HepG2 (cell line): ENCODE data around the gene UQCC2. TPM values are rescaled to one million over a fixed set of nuclear protein-coding genes. Genes with fewer than 3 reads are reported as not detected.

ENCODE experiments used
- ATF1 ChIP-seq: IDR thresholded peaks from 2 replicates; pipeline ENCODE4 v1.6.1; 2016; ENCODE audit warnings: mild to moderate bottlenecking, control low read depth
- ATF7 ChIP-seq, 2 experiments: fragments of 450-650 bp in 1 of 2; sonication (generic) in 1 of 2; formaldehyde crosslinking in 1 of 2; IDR thresholded peaks; 2 replicates each; pipeline versions ENCODE4 v1.4.0 to v1.6.1; 2016 to 2020; ENCODE audit warnings: antibody characterized with exemption in 1 of 2, mild to moderate bottlenecking in 1 of 2, missing genetic modification reagents in 1 of 2
- E2F1 ChIP-seq: sonication (generic); formaldehyde crosslinking; IDR thresholded peaks from 2 replicates; pipeline ENCODE4 v1.5.0; 2020; ENCODE audit warnings: missing genetic modification reagents
- GABPB1 ChIP-seq: IDR thresholded peaks from 2 replicates; pipeline ENCODE4 v1.6.1; 2016; ENCODE audit warnings: mild to moderate bottlenecking, missing genetic modification reagents, moderate library complexity, missing compliant biosample characterization
- HNF1B ChIP-seq: sonication (generic); formaldehyde crosslinking; IDR thresholded peaks from 2 replicates; pipeline ENCODE4 v1.5.1; 2020; ENCODE audit warnings: mild to moderate bottlenecking, moderate library complexity, missing genetic modification reagents
- JDP2 ChIP-seq: sonication (generic); formaldehyde crosslinking; IDR thresholded peaks from 2 replicates; pipeline ENCODE4 v1.8.1; 2022; ENCODE audit warnings: missing genetic modification reagents, borderline replicate concordance
- MAX ChIP-seq: IDR thresholded peaks from 2 replicates; pipeline ENCODE4 v1.6.1; 2012; ENCODE audit warnings: inconsistent platforms
- NCOA2 ChIP-seq: sonication (generic); formaldehyde crosslinking; IDR thresholded peaks from 2 replicates; pipeline ENCODE4 v1.8.0; 2022; ENCODE audit warnings: inconsistent platforms
- NFKBIZ ChIP-seq: IDR thresholded peaks from 2 replicates; pipeline ENCODE4 v1.6.1; 2018; ENCODE audit warnings: missing genetic modification reagents, missing compliant biosample characterization
- SIN3B ChIP-seq: fragments of 150-350 bp; IDR thresholded peaks from 2 replicates; pipeline ENCODE4 v1.6.1; 2014; ENCODE audit warnings: low read length
- SMAD1 ChIP-seq: sonication (generic); formaldehyde crosslinking; IDR thresholded peaks from 2 replicates; pipeline ENCODE4 v1.4.0; 2020; ENCODE audit warnings: missing genetic modification reagents, low read depth, mild to moderate bottlenecking, borderline replicate concordance
- TFDP2 ChIP-seq: sonication (generic); formaldehyde crosslinking; IDR thresholded peaks from 2 replicates; pipeline ENCODE4 v1.4.0; 2020; ENCODE audit warnings: missing genetic modification reagents
- TOE1 ChIP-seq: sonication (generic); formaldehyde crosslinking; IDR thresholded peaks from 2 replicates; pipeline ENCODE4 v1.4.0; 2020; ENCODE audit warnings: mild to moderate bottlenecking, missing genetic modification reagents
- ZFX ChIP-seq: sonication (generic); formaldehyde crosslinking; IDR thresholded peaks from 2 replicates; pipeline ENCODE4 v1.4.0; 2020; ENCODE audit warnings: mild to moderate bottlenecking, low read depth, missing genetic modification reagents, moderate library complexity
- ZNF207 ChIP-seq: fragments of 450-650 bp; IDR thresholded peaks from 2 replicates; pipeline ENCODE4 v1.6.1; 2016; ENCODE audit warnings: antibody characterized with exemption, borderline replicate concordance
- ZNF275 ChIP-seq: sonication (generic); formaldehyde crosslinking; IDR thresholded peaks from 2 replicates; pipeline ENCODE4 v1.8.0; 2022; ENCODE audit warnings: missing genetic modification reagents, mild to moderate bottlenecking, inconsistent platforms, borderline replicate concordance
- ZNF383 ChIP-seq: sonication (generic); formaldehyde crosslinking; IDR thresholded peaks from 2 replicates; pipeline ENCODE4 v1.4.0; 2020; ENCODE audit warnings: missing genetic modification reagents, mild to moderate bottlenecking, borderline replicate concordance
- ZNF530 ChIP-seq: sonication (generic); formaldehyde crosslinking; IDR thresholded peaks from 2 replicates; pipeline ENCODE4 v1.5.0; 2020; ENCODE audit warnings: low read depth, mild to moderate bottlenecking, missing genetic modification reagents
- ZNF552 ChIP-seq: sonication (generic); formaldehyde crosslinking; IDR thresholded peaks from 2 replicates; pipeline ENCODE4 v1.9.0; 2022; ENCODE audit warnings: missing genetic modification reagents, mild to moderate bottlenecking, borderline replicate concordance
- ZNF557 ChIP-seq: sonication (generic); formaldehyde crosslinking; IDR thresholded peaks from 2 replicates; pipeline ENCODE4 v1.4.0; 2020; ENCODE audit warnings: missing genetic modification reagents
- ZNF781 ChIP-seq: sonication (generic); formaldehyde crosslinking; IDR thresholded peaks from 2 replicates; pipeline ENCODE4 v1.5.1; 2020; ENCODE audit warnings: borderline replicate concordance, mild to moderate bottlenecking, missing genetic modification reagents; ENCODE audit errors: not compliant biosample characterization
- ZNF83 ChIP-seq: sonication (generic); formaldehyde crosslinking; IDR thresholded peaks from 2 replicates; pipeline ENCODE4 v1.4.0; 2020; ENCODE audit warnings: missing genetic modification reagents, mild to moderate bottlenecking, borderline replicate concordance
- ZSCAN29 ChIP-seq: sonication (generic); formaldehyde crosslinking; conservative IDR thresholded peaks from 2 replicates; pipeline ENCODE4 v1.4.0; 2020; ENCODE audit warnings: mild to moderate bottlenecking, missing genetic modification reagents
- polyA plus RNA-seq, 8 experiments: library from polyadenylated mRNA; depleted of rRNA in 3 of 8; stranded (reverse) in 7 of 8; unstranded in 1 of 8; fragments of >200 nt; fragmentation: Illumina TruSeq in 4 of 8; extraction: Trizol in 4 of 8; gene quantifications; 2 replicates each; pipeline versions ENCODE4 v1.2.1 to v1.2.3, GENCODE V29; 2011 to 2016; ENCODE audit warnings: low read depth in 4 of 8, missing spikeins in 1 of 8, mixed read lengths in 1 of 8; ENCODE audit not compliant: insufficient read depth in 1 of 8
- total RNA-seq, 5 experiments: library from RNA; depleted of rRNA; stranded (reverse); fragments of >200 nt; fragmentation: Illumina TruSeq; extraction: Trizol; gene quantifications; 2 replicates each; pipeline ENCODE4 v1.2.3, GENCODE V29; 2016; ENCODE audit warnings: low read depth in 1 of 5

UQCC2 gene
- total and polyA plus RNA-seq, 2 of the 13 experiments (the other 11 are each of a cell fraction or from before 2014, with no cell fraction given): 82.4 to 238 TPM

GRCh38 chr6:33711140-33712129 lies at the start of gene UQCC2 (continued):
- TF ChIP-seq ZNF530 (CRISPR knock-in tag) (no peak), SMAD1 (CRISPR knock-in tag) (no peak), SIN3B (peak; percentile 59; the same call in 1 of the 2 replicates), ATF1 (CRISPR knock-in tag) (no peak), MAX (peak; percentile 92), ZNF83 (no peak), ZNF557 (CRISPR knock-in tag) (no peak), HNF1B (CRISPR knock-in tag) (peak; percentile 97), ATF7 (IDR thresholded peaks at IDR 0.05) (no peak), ATF7 (CRISPR knock-in tag; IDR thresholded peaks at IDR 0.05) (no peak; the same call in 1 of the 2 replicates), ZSCAN29 (peak; percentile 70; the same call in 1 of the 2 replicates), ZNF275 (peak; percentile 85), TFDP2 (CRISPR knock-in tag) (peak; percentile 97), GABPB1 (CRISPR knock-in tag) (peak; percentile 82), ZNF207 (no peak), TOE1 (CRISPR knock-in tag) (0 out of 2 replicates have a peak, but pooled peaks have one; percentile 63), ZNF383 (CRISPR knock-in tag) (no peak), ZNF552 (no peak; the same call in 1 of the 2 replicates), E2F1 (CRISPR knock-in tag) (peak; percentile 98), ZNF781 (CRISPR knock-in tag) (peak; percentile 97), NFKBIZ (CRISPR knock-in tag) (no peak), JDP2 (CRISPR knock-in tag) (no peak), NCOA2 (peak; percentile 66), ZFX (CRISPR knock-in tag) (peak; percentile 75)
